GM12891 (cell line): ENCODE measurements around the gene AP3B1.

Source experiments
- DNase-seq: peaks from one replicate; pipeline ENCODE4 v3.0.0; 2011; ENCODE audit warnings: low spot score; ENCODE audit not compliant: insufficient read length
- FAIRE-seq: peaks from 2 replicates; lab custom pipeline; 2011; peaks lifted over from hg19 to GRCh38; lab: Jason Lieb, UNC
- PAX5 ChIP-seq: IDR thresholded peaks from 2 replicates; pipeline ENCODE4 v1.6.1; 2011; ENCODE audit warnings: low read length, moderate library complexity, mild to moderate bottlenecking; ENCODE audit not compliant: insufficient read depth, severe bottlenecking
- POLR2A ChIP-seq: IDR thresholded peaks from 2 replicates; pipeline ENCODE4 v1.6.1; 2011; ENCODE audit warnings: low read depth, low read length, control low read depth
- POLR2AphosphoS5 ChIP-seq: IDR thresholded peaks from 2 replicates; pipeline ENCODE4 v1.6.1; 2011; ENCODE audit warnings: low read depth, low read length, control low read depth
- POU2F2 ChIP-seq: IDR thresholded peaks from 2 replicates; pipeline ENCODE4 v1.6.1; 2011; ENCODE audit warnings: low read depth, mild to moderate bottlenecking, control low read depth, low read length, moderate library complexity
- SPI1 ChIP-seq: IDR thresholded peaks from 2 replicates; pipeline ENCODE4 v1.6.1; 2011; ENCODE audit warnings: low read depth, low read length, control low read depth
- TAF1 ChIP-seq: IDR thresholded peaks from 2 replicates; pipeline ENCODE4 v1.6.1; 2011; ENCODE audit warnings: low read depth, low read length, control low read depth

AP3B1 gene

DNA sequence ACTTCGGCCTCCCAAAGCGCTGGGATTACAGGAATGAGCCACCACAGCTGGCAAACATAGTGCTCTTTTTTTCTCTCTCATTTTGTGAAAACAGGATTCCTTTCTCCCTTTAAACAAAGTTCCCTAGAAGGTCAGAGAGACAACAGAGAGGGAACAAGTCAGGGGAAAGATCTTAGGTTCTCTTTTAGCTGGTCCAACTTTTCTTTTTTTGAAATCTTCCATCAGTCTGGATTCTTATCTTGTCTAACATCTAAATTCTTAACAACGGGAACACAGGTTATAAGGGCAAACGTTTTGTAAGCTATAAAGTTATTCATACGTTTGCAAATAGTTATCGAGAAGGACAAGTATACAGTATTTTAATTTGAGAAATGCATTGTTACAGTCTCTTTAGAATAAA lies 294.3 kb downstream of the AP3B1 start:
- no peak for TF ChIP-seq TAF1
- TF ChIP-seq PAX5 = no peak
- TF ChIP-seq POLR2AphosphoS5 = no peak
- no peak for TF ChIP-seq POLR2A
- TF ChIP-seq SPI1 = no peak
- TF ChIP-seq POU2F2 = no peak
- FAIRE-seq = no peak
- DNase-seq = no peak

DNA sequence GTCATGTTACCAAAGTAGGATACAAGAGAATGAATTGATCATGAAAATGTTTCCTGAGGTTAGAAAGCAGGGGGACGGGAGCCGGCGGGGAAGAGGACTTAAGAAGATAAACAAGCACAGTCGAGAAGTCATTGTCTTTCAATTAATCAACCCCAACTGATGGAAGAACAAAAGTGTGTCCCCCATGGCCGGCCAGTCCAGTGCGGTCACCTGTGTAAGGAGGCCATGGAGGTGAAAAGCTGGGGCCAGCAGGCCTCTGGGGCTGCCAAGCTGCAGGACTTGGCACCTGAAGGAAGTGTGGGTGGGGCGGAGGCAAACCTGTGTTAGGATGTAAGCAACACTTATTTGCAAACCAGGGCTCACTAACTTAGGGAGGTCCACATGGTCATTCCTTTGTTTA lies 295.1 kb downstream of the AP3B1 start:
- FAIRE-seq (no peak), DNase-seq (no peak)
- TF ChIP-seq POU2F2 (no peak), PAX5 (no peak), SPI1 (no peak), POLR2AphosphoS5 (no peak), POLR2A (no peak), TAF1 (no peak)

DNA sequence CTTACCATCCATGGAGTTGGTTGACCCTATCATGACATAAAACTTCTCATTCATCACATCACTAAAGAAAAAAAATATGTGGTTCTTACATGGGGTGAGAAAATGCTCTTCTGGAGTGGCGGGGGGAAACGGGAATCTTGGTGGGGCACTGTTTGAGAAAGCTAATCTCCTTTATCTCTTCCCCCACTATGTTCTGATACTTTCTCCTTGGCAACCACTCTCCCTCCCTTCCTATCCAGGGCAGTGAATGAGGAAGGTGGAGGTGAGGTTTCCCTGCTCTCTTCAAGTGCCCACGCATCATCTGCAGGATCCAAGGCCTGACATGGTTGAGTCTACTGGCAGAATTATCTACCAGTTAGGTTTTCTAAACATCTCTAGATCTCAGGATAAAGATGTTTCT lies 297.6 kb downstream of the AP3B1 start:
- TF ChIP-seq POU2F2 (no peak), TAF1 (no peak), PAX5 (no peak), POLR2A (no peak), SPI1 (no peak), POLR2AphosphoS5 (no peak)
- no peak for DNase-seq
- no peak for FAIRE-seq

DNA sequence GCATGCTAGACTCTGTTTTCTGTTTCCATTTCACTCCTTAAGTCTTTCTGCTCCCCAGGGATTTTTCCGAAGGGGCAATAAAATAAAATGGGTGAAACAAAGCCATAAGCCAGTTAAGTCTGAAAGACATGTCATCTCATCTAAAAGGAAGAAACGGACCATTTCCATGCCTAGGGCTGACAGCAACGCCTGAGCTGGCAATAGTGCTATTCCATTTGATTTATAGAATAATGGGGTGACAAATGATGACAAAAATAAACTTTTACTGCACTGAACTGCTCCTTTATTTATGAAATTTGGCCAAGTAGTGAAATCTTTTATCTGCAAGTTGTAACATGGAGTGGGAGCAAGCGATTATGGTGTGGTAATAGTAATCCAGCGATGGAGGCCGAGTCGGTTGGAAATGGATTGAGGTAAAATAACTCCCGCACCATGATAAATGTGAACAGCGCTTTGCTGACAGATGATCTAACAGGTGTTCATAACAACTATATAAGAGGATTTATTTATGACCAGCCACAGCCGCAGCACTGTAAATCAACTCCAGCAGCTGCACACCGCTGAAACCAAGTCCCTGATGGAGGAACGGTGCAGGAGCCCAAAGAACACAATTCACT lies 298.6 kb downstream of the AP3B1 start:
- DNase-seq (no peak), FAIRE-seq (no peak)
- no peak for TF ChIP-seq POU2F2
- TF ChIP-seq POLR2AphosphoS5 = no peak
- TF ChIP-seq SPI1 = no peak
- no peak for TF ChIP-seq TAF1
- no peak for TF ChIP-seq PAX5

DNA sequence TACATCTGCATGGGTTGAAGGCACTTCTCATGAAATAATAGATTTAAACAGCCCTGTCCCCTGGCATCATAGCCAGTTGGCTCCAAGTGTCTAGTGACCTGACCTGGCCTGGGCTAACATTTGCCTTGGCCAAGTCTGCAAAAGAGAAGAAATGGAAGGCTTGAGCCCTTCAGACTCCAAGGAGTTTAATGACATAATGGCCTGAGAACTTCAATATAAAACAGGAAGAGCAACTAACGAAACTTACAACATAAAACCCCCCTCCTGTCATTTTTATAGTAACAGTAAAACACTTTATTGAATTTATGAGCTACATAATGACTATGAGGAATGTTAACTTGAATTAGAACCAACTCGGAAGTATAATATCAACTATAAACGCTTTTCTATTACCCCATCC lies 299.6 kb downstream of the AP3B1 start:
- FAIRE-seq = no peak
- TF ChIP-seq SPI1 = peak; percentile 40
- TF ChIP-seq POU2F2 = no peak
- TF ChIP-seq TAF1 = no peak
- DNase-seq = no peak

- FAIRE-seq (no peak), DNase-seq (no peak)
- TF ChIP-seq POU2F2 = no peak
Measured at GRCh38 chr5:77993855-77994318, 300.6 kb downstream of the AP3B1 start.

GRCh38 chr5:77993141-77993854 lies 301.2 kb downstream of the AP3B1 start:
- no peak for DNase-seq
- TF ChIP-seq SPI1 (no peak), POU2F2 (no peak), POLR2AphosphoS5 (no peak), PAX5 (no peak), TAF1 (no peak), POLR2A (no peak)
- FAIRE-seq = no peak

GRCh38 chr5:77991084-77991483 lies 303.4 kb downstream of the AP3B1 start:
- TF ChIP-seq POLR2A (no peak), TAF1 (no peak), POU2F2 (no peak), POLR2AphosphoS5 (no peak), SPI1 (no peak), PAX5 (no peak)
- no peak for FAIRE-seq
- no peak for DNase-seq

DNA sequence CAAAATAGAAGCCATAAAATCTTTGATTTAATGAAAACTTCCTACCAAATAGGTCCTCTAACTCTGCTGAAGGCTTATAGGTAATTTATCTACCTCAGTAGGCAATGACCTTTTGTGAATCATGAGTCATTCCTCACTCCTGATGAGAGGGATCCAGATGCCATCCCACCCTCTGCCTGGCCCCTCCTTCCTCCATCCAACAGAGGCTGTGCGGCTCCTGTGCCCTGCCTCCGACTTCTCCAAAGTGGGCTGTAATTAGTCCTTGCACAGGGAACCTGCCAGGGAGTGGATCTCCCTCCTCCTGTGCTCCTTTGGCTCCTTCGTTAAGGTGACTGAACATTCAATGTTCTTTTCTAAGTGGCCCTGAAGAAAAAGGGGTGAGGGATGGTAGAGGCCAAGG lies 304.5 kb downstream of the AP3B1 start:
- DNase-seq = no peak
- FAIRE-seq = no peak
- TF ChIP-seq POLR2AphosphoS5 = no peak
- no peak for TF ChIP-seq PAX5
- TF ChIP-seq TAF1 = no peak
- TF ChIP-seq SPI1 = no peak
- TF ChIP-seq POLR2A = no peak
- no peak for TF ChIP-seq POU2F2

- DNase-seq (no peak), FAIRE-seq (no peak)
- TF ChIP-seq POLR2AphosphoS5 (no peak), POU2F2 (no peak), SPI1 (no peak), PAX5 (no peak), POLR2A (no peak), TAF1 (no peak)
Measured at GRCh38 chr5:77987988-77988387, 306.5 kb downstream of the AP3B1 start.
